K562 (cell line): ENCODE data around the gene TEX53. TPM values are rescaled to one million over a fixed set of nuclear protein-coding genes. Genes with fewer than 3 reads are reported as not detected.

ENCODE experiments used
- CEBPG ChIP-seq, 3 experiments: fragments of 200-800 bp in 1 of 3; sonication (Bioruptor generic) in 1 of 3; sonication (generic) in 1 of 3; formaldehyde crosslinking in 1 of 3; IDR thresholded peaks in 2 of 3; conservative IDR thresholded peaks in 1 of 3; 2 replicates each; pipeline versions ENCODE4 v1.6.1 to v1.8.0; 2016 to 2022; ENCODE audit warnings: missing compliant biosample characterization in 2 of 3, missing genetic modification characterization in 2 of 3, mild to moderate bottlenecking in 1 of 3, missing genetic modification reagents in 1 of 3
- CREB1 ChIP-seq, 2 experiments: sonication (generic) in 1 of 2; formaldehyde crosslinking in 1 of 2; IDR thresholded peaks; 2 replicates each; pipeline versions ENCODE4 v1.6.1 to v1.8.0; 2012 to 2022; ENCODE audit warnings: inconsistent platforms in 1 of 2, mild to moderate bottlenecking in 1 of 2, missing genetic modification reagents in 1 of 2, moderate library complexity in 1 of 2
- CTCFL ChIP-seq: IDR thresholded peaks from 2 replicates; pipeline ENCODE4 v1.6.1; 2011; ENCODE audit warnings: borderline replicate concordance, low read depth, mild to moderate bottlenecking, moderate library complexity, low read length; ENCODE audit not compliant: insufficient read depth, poor library complexity, severe bottlenecking
- CXXC5 ChIP-seq: fragments of 250-450 bp; sonication (Bioruptor Pico); IDR thresholded peaks from 2 replicates; pipeline ENCODE4 v1.8.0; 2022; ENCODE audit warnings: inconsistent platforms, mild to moderate bottlenecking, moderate library complexity
- EGR1 ChIP-seq: fragments of 450-650 bp; conservative IDR thresholded peaks from 2 replicates; pipeline ENCODE4 v1.6.1; 2017; ENCODE audit warnings: mild to moderate bottlenecking
- ELF4 ChIP-seq: fragments of 450-650 bp; formaldehyde crosslinking; IDR thresholded peaks from 2 replicates; pipeline ENCODE4 v1.4.0; 2022; ENCODE audit warnings: missing genetic modification characterization
- ESRRA ChIP-seq: fragments of 450-650 bp; IDR thresholded peaks from 2 replicates; pipeline ENCODE4 v1.6.1; 2014; ENCODE audit warnings: low read depth, mild to moderate bottlenecking, moderate library complexity, borderline replicate concordance
- GATAD2B ChIP-seq: fragments of 450-650 bp; IDR thresholded peaks from 2 replicates; pipeline ENCODE4 v1.6.1; 2017; ENCODE audit warnings: mild to moderate bottlenecking, borderline replicate concordance
- HDAC3 ChIP-seq: fragments of 450-650 bp; IDR thresholded peaks from 2 replicates; pipeline ENCODE4 v1.6.1; 2018; ENCODE audit warnings: borderline replicate concordance, mild to moderate bottlenecking, moderate library complexity; ENCODE audit not compliant: partially characterized antibody
- HDAC6 ChIP-seq: IDR thresholded peaks from 2 replicates; pipeline ENCODE4 v1.6.1; 2012; ENCODE audit warnings: low read depth, mild to moderate bottlenecking, control low read depth, inconsistent platforms, low read length, moderate library complexity
- HMGXB4 ChIP-seq: sonication (generic); formaldehyde crosslinking; IDR thresholded peaks from 2 replicates; pipeline ENCODE4 v1.8.1; 2023; ENCODE audit warnings: mild to moderate bottlenecking, missing genetic modification reagents
- HNRNPLL ChIP-seq: fragments of 200-400 bp; formaldehyde crosslinking; IDR thresholded peaks from 2 replicates; pipeline ENCODE4 v1.6.1; 2017; ENCODE audit warnings: low read length, low read depth, mild to moderate bottlenecking; ENCODE audit not compliant: poor library complexity, severe bottlenecking
- KDM5B ChIP-seq: fragments of 200-600 bp; sonication (generic); IDR thresholded peaks from 2 replicates; pipeline ENCODE4 v1.6.1; 2012; ENCODE audit warnings: low read depth, mild to moderate bottlenecking, moderate library complexity, low read length, control low read depth, inconsistent platforms; ENCODE audit not compliant: insufficient replicate concordance
- MCM3 ChIP-seq: fragments of 450-650 bp; IDR thresholded peaks from 2 replicates; pipeline ENCODE4 v1.6.1; 2016
- MEIS2 ChIP-seq: fragments of 450-650 bp; IDR thresholded peaks from 2 replicates; pipeline ENCODE4 v1.6.1; 2014; ENCODE audit warnings: mild to moderate bottlenecking; ENCODE audit not compliant: partially characterized antibody
- NELFE ChIP-seq: IDR thresholded peaks from 2 replicates; pipeline ENCODE4 v1.6.1; 2011; ENCODE audit warnings: mild to moderate bottlenecking; ENCODE audit not compliant: insufficient read depth, insufficient read length
- PHF8 ChIP-seq: fragments of 200-600 bp; sonication (generic); IDR thresholded peaks from 2 replicates; pipeline ENCODE4 v1.6.1; 2012; ENCODE audit warnings: mixed run types, mild to moderate bottlenecking, inconsistent platforms, low read length, moderate library complexity, borderline replicate concordance
- SMAD4 ChIP-seq: fragments of 250-450 bp; sonication (Bioruptor Pico); conservative IDR thresholded peaks from 2 replicates; pipeline ENCODE4 v1.8.0; 2021; ENCODE audit warnings: inconsistent platforms, mild to moderate bottlenecking, moderate library complexity
- SNIP1 ChIP-seq: fragments of 450-650 bp; IDR thresholded peaks from 2 replicates; pipeline ENCODE4 v1.7.1; 2017; ENCODE audit warnings: low read depth, mild to moderate bottlenecking
- TAF15 ChIP-seq: fragments of 200-400 bp; formaldehyde crosslinking; IDR thresholded peaks from 2 replicates; pipeline ENCODE4 v1.6.1; 2017; ENCODE audit warnings: mild to moderate bottlenecking, low read depth, low read length, moderate library complexity
- ZNF398 ChIP-seq: fragments of 250-450 bp; sonication (Bioruptor Pico); IDR thresholded peaks from 2 replicates; pipeline ENCODE4 v1.8.0; 2021; ENCODE audit warnings: moderate library complexity, mild to moderate bottlenecking, inconsistent platforms
- polyA plus RNA-seq, 8 experiments: library from polyadenylated mRNA; depleted of rRNA in 4 of 8; stranded (reverse) in 5 of 8; unstranded in 3 of 8; fragments of >200 nt; fragmentation: Nextera tagmentation in 2 of 8; fragmentation: Illumina TruSeq in 1 of 8; extraction: Ambion mirVana in 2 of 8; extraction: Trizol in 1 of 8; gene quantifications; 2 replicates each; pipeline versions ENCODE4 v1.2.1 to v1.2.3, GENCODE V29; 2011 to 2014; ENCODE audit warnings: inconsistent platforms in 1 of 8, missing spikeins in 1 of 8
- total RNA-seq, 7 experiments: library from RNA; depleted of rRNA in 6 of 7; stranded (reverse); fragments of >200 nt in 6 of 7; fragmentation: Illumina TruSeq in 2 of 7; extraction: Trizol in 2 of 7; gene quantifications; 2 replicates each; pipeline versions ENCODE4 v1.2.1 to v1.2.3, GENCODE V29; 2011 to 2021; ENCODE audit warnings: low replicate concordance in 1 of 7

The TEX53 gene
- total and polyA plus RNA-seq, 9 of the 15 experiments (the other 6 are each of a cell fraction or from before 2014, with no cell fraction given) = not detected

GRCh38 chr9:114611516-114612271, 45.9 kb downstream of the TEX53 start (continued):
- TF ChIP-seq NELFE (no peak), CREB1 (IDR thresholded peaks at IDR 0.05) (peak; percentile 33; the same call in 1 of the 2 replicates), CREB1 (CRISPR knock-in tag; IDR thresholded peaks at IDR 0.05) (no peak), ZNF398 (CRISPR knock-in tag) (no peak), ESRRA (0 out of 2 replicates have a peak, but pooled peaks have one; percentile 17), KDM5B (peak; percentile 8), CEBPG (CRISPR knock-in tag; IDR thresholded peaks at IDR 0.05) (peak; percentile 72; the same call in 1 of the 2 replicates), CEBPG (tag; conservative IDR thresholded peaks at IDR 0.05 in 1 of 2, IDR thresholded peaks at IDR 0.05 in 1 of 2) (peak; percentile 68 to 88), MEIS2 (peak; percentile 94), HMGXB4 (CRISPR knock-in tag) (peak; percentile 56; the same call in 1 of the 2 replicates), CTCFL (no peak), ELF4 (CRISPR knock-in tag) (no peak), PHF8 (peak; percentile 47; the same call in 1 of the 2 replicates), GATAD2B (0 out of 2 replicates have a peak, but pooled peaks have one; percentile 40), EGR1 (no peak), SMAD4 (CRISPR knock-in tag) (peak; percentile 61), TAF15 (no peak), HDAC6 (no peak), HDAC3 (no peak), CXXC5 (0 out of 2 replicates have a peak, but pooled peaks have one; percentile 3), MCM3 (no peak), HNRNPLL (no peak), SNIP1 (no peak)
